Tibial nerve (tissue), 4 donors: ENCODE measurements around the gene ANAPC5.

ENCODE experiments used
- EP300 ChIP-seq, 2 donors: sonication (generic); formaldehyde crosslinking; IDR thresholded peaks; one replicate each; pipeline ENCODE4 v1.6.1; 2017; ENCODE audit warnings: antibody characterized with exemption in 2 of 2, mild to moderate bottlenecking in 1 of 2
- POLR2A ChIP-seq, 2 donors: fragments of 450-650 bp; IDR thresholded peaks; one replicate each; pipeline ENCODE4 v1.6.1; 2017; ENCODE audit warnings: antibody characterized with exemption in 2 of 2, mild to moderate bottlenecking in 2 of 2, moderate library complexity in 2 of 2
- TF ChIP-seq, protein P1 (sequence below), 5 experiments: fragments of 200-600 bp in 3 of 5; fragments of 450-650 bp in 2 of 5; sonication (generic) in 3 of 5; IDR thresholded peaks; one replicate each; pipeline ENCODE4 v1.5.1; 2016 to 2019; ENCODE audit warnings: antibody characterized with exemption in 5 of 5, mild to moderate bottlenecking in 3 of 5, moderate library complexity in 2 of 5

DNA sequence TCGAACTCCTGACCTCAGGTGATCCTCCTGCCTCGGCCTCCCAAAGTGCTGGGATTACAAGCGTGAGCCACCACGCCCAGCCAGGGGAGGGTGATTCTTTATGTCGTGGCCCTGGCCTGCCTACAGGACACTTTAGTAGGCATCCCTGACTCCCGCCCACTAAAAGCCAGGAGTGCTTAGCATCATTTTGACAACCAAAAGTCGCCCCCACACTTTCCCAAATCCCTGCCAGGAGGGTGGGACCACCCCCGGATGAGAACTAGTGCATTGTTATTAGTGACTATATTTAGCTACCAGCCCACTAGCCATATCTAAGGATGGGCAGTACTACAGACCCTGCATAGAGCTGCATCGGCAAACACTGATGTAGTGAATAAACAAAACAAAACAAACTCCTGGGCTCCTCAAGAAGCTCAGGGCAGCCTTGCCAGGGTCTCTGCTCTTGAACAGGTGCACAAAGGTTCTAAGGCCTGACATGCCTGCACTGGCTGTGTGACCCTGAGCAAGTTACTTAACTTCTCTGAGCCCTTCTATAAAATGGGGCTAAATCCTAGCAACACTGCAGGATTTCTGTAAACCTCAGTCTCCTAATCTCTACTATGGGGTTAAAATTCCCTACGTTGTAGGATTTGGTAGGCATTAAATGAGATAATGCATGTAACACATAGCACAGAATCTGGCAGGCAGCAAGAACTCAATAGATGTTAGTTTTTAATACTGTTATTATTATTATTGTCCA, 57.9 kb downstream of the ANAPC5 start:
- TF ChIP-seq EP300 (IDR thresholded peaks at IDR 0.05) (no peak), POLR2A (IDR thresholded peaks at IDR 0.05) (no peak)
- TF ChIP-seq, protein P1, sequence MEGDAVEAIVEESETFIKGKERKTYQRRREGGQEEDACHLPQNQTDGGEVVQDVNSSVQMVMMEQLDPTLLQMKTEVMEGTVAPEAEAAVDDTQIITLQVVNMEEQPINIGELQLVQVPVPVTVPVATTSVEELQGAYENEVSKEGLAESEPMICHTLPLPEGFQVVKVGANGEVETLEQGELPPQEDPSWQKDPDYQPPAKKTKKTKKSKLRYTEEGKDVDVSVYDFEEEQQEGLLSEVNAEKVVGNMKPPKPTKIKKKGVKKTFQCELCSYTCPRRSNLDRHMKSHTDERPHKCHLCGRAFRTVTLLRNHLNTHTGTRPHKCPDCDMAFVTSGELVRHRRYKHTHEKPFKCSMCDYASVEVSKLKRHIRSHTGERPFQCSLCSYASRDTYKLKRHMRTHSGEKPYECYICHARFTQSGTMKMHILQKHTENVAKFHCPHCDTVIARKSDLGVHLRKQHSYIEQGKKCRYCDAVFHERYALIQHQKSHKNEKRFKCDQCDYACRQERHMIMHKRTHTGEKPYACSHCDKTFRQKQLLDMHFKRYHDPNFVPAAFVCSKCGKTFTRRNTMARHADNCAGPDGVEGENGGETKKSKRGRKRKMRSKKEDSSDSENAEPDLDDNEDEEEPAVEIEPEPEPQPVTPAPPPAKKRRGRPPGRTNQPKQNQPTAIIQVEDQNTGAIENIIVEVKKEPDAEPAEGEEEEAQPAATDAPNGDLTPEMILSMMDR (IDR thresholded peaks at IDR 0.05): no peak
